ENCODE data around the gene SPRED2.

- TF ChIP-seq CTCF (IDR thresholded peaks at IDR 0.05 in 8 of 11, conservative IDR thresholded peaks at IDR 0.05 in 3 of 11): no peak
- no peak for TF ChIP-seq POLR2A (IDR thresholded peaks at IDR 0.05)
Measured at GRCh38 chr2:65471409-65471808, 39.0 kb upstream of the SPRED2 start.

All from spleen (tissue), 7 donors.